Islet of Langerhans (tissue), 1 donor: ENCODE results near the gene ALDH1L1.

Source experiments
- FAIRE-seq: peaks from one replicate; lab custom pipeline; 2011; peaks lifted over from hg19 to GRCh38; lab: Jason Lieb, UNC

The ALDH1L1 gene

GRCh38 chr3:126180477-126181397 is at the start of gene ALDH1L1:
Gene ALDH1L1 (minus strand): TSS chr3:126180586. CDS start chr3:126160979, 19,607 bp downstream.
- FAIRE-seq, result no peak

- no peak for FAIRE-seq
These were observed 46.0 kb upstream of the ALDH1L1 start for GRCh38 chr3:126226374-126226773.

GRCh38 chr3:126216416-126216815 is 36.0 kb upstream of the ALDH1L1 start:
- no peak for FAIRE-seq

GRCh38 chr3:126213379-126214028 is 33.1 kb upstream of the ALDH1L1 start:
- FAIRE-seq, result no peak

- FAIRE-seq, result no peak
These were observed 32.4 kb upstream of the ALDH1L1 start for GRCh38 chr3:126212620-126213378.

- FAIRE-seq, result no peak
These were observed 31.8 kb upstream of the ALDH1L1 start for GRCh38 chr3:126212250-126212619.

GRCh38 chr3:126211569-126211968 is 31.2 kb upstream of the ALDH1L1 start:
- FAIRE-seq, result no peak

GRCh38 chr3:126210606-126211005 is 30.2 kb upstream of the ALDH1L1 start:
- FAIRE-seq, result no peak

GRCh38 chr3:126209741-126210140 is 29.4 kb upstream of the ALDH1L1 start:
- no peak for FAIRE-seq

- FAIRE-seq, result no peak
These were observed 28.3 kb upstream of the ALDH1L1 start for GRCh38 chr3:126208606-126209256.

GRCh38 chr3:126208182-126208581 is 27.8 kb upstream of the ALDH1L1 start:
- FAIRE-seq, result no peak

- FAIRE-seq, result no peak
These were observed 26.8 kb upstream of the ALDH1L1 start for GRCh38 chr3:126207166-126207565.

- FAIRE-seq, result no peak
These were observed 25.6 kb upstream of the ALDH1L1 start for GRCh38 chr3:126205717-126206655.

- FAIRE-seq, result no peak
These were observed 22.3 kb upstream of the ALDH1L1 start for GRCh38 chr3:126202680-126203079.

GRCh38 chr3:126202276-126202675 is 21.9 kb upstream of the ALDH1L1 start:
- FAIRE-seq, result no peak

- no peak for FAIRE-seq
These were observed 20.8 kb upstream of the ALDH1L1 start for GRCh38 chr3:126201168-126201567.

- FAIRE-seq, result no peak
These were observed 20.1 kb upstream of the ALDH1L1 start for GRCh38 chr3:126200534-126200933.

GRCh38 chr3:126199256-126199655 is 18.9 kb upstream of the ALDH1L1 start:
- no peak for FAIRE-seq

- no peak for FAIRE-seq
These were observed 17.6 kb upstream of the ALDH1L1 start for GRCh38 chr3:126197854-126198584.

- no peak for FAIRE-seq
These were observed 17.0 kb upstream of the ALDH1L1 start for GRCh38 chr3:126197343-126197742.
